ENCODE measurements around the gene EIF2B2. TPM values are rescaled to one million over a fixed set of nuclear protein-coding genes. Genes with fewer than 3 reads are reported as not detected.

EIF2B2 gene
- polyA plus RNA-seq, 1 of the 3 experiments (the other 2 are of a cell fraction): 125 TPM

DNA sequence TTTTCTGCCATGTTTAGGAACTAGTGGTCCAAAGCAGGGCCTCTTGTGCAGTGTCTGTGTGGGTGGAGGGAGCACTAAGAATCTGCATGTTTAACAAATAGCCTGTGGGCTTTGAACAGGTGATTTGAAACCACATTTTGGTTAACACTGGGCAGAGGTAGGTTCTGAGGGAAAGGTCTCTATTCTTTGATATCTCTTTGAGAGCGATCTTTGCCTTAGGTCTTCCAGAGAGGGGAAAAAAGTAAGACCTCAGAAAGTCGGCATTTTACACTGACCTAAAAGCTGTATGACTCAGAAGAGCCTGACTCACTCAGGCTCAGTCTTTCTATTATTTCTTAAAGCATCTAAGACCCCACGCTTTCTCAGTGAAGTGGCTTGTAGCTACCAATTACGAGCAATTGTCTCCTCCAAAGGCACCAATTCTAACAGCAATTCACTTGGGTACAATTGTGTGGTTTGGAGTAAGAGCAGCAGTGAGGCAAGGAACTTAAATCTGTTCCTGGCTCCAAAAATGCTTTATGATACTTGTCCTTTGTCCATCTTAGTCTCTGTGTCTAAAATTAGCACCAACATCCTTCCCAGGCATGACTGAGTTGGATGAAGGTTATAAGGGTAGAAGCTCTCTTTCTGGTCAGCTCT, 8.8 kb downstream of the EIF2B2 start:
- ChIA-PET CTCF (interaction anchor here (1.2 to 1.9 kb wide), 3 partner anchors 13 to 77 kb away, joined by 3 to 8 read pairs (median 4); no protein-coding TSS in a partner anchor), POLR2A (no interaction called here)
- H3K9ac ChIP-seq: peak overlapping the region; percentile 50; the same call in 1 of the 2 replicates

DNA sequence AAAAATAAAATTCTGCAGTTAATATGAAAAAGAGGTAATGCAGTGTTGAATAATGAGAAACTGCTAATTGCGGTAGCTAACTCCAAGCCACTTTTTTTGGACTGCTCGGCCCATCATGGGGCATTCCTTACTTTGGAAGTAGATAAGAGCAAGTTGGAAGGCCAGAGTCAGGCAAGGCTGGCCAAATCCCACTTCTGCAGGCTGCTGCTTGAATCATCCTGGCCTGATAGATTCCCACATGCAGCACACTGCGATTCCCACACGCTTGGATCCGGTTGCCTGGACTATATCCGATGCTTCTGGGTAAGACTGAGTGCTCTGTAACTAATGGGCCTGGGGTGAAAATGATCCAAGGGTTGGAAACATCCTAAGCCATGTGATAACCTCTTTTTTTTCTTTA, 10.6 kb downstream of the EIF2B2 start:
- no peak overlapping the region for H3K4me3 ChIP-seq (ENCODE audit: low read depth in 2 of 2, low read length in 1 of 2)
- POLR2A ChIA-PET: interaction anchor here (0.6 kb wide), 1 partner anchor 43 kb away, joined by 3 read pairs; no protein-coding TSS in a partner anchor
- WGBS (ENCODE audit: low lambda C conversion rate): 89% methylated on average over 5 of the region's 6 CpGs

More for the DNA sequence above, 8.8 kb downstream of the EIF2B2 start:
- peak; percentile 31; the same call in 1 of the 2 replicates for TF ChIP-seq POLR2AphosphoS5 (IDR thresholded peaks at IDR 0.05; ENCODE audit: low read depth, low read length)
- no peak for TF ChIP-seq FOXJ3 (CRISPR knock-in tag; IDR thresholded peaks at IDR 0.05)
- TF ChIP-seq JUND (IDR thresholded peaks at IDR 0.05): peak; percentile 74
- TF ChIP-seq FOSL2 (IDR thresholded peaks at IDR 0.05; ENCODE audit: borderline replicate concordance, low read depth): peak; percentile 93; the same call in 1 of the 2 replicates
- no peaks in the 10 kb centered on the region for H3K9me3 ChIP-seq
- no peaks in the 10 kb centered on the region for H4K20me1 ChIP-seq (ENCODE audit: insufficient read depth)
- no peaks in the 10 kb centered on the region for H3K27me3 ChIP-seq (ENCODE audit: insufficient read depth)
- peak overlapping the region; percentile 62 to 88 for H3K27ac ChIP-seq (ENCODE audit: low read depth in 2 of 2, low read length in 1 of 2)
- WGBS (ENCODE audit: low lambda C conversion rate): 51% methylated on average over 4 of the region's 4 CpGs
- H3K79me2 ChIP-seq (ENCODE audit: insufficient read depth): peaks cover 6% of the 10 kb centered on the region; the same call in 1 of the 2 replicates
- H3K4me2 ChIP-seq: peak overlapping the region; percentile 70
- peak overlapping the region in 1 of 2 experiments; percentile 38; a peak in 1 of 4 replicates for H3K4me3 ChIP-seq (ENCODE audit: low read depth in 2 of 2, low read length in 1 of 2)
- H3K36me3 ChIP-seq (replicated peaks in 1 of 2; ENCODE audit: control insufficient read depth in 1 of 2, insufficient read depth in 2 of 2, low read length in 1 of 2): peaks cover 60 to 80% of the 10 kb centered on the region in 2 experiments
- H3K9me2 ChIP-seq: no peaks in the 10 kb centered on the region
- H3K4me1 ChIP-seq (ENCODE audit: control insufficient read depth in 1 of 2, insufficient read depth in 2 of 2, low read depth in 1 of 2, low read length in 1 of 2): peaks cover 0 to 15% of the 10 kb centered on the region in 2 experiments; a peak in 2 of 4 replicates
- peak overlapping the region; percentile 81; the same call in 1 of the 2 replicates for H2AFZ ChIP-seq (ENCODE audit: low read depth)
- no peak for DNase-seq
- H3F3A ChIP-seq (replicated peaks; ENCODE audit: insufficient read depth): peaks cover 32% of the 10 kb centered on the region

More for the DNA sequence above, 10.6 kb downstream of the EIF2B2 start:
- Histone ChIP-seq H4K20me1 (ENCODE audit: insufficient read depth) (no peaks in the 10 kb centered on the region), H3K36me3 (replicated peaks in 1 of 2; ENCODE audit: control insufficient read depth in 1 of 2, insufficient read depth in 2 of 2, low read length in 1 of 2) (peaks cover 45 to 70% of the 10 kb centered on the region in 2 experiments), H3F3A (replicated peaks; ENCODE audit: insufficient read depth) (peaks cover 26% of the 10 kb centered on the region), H2AFZ (ENCODE audit: low read depth) (no peak overlapping the region), H3K9ac (no peak overlapping the region), H3K9me2 (no peaks in the 10 kb centered on the region), H3K9me3 (no peaks in the 10 kb centered on the region), H3K27ac (ENCODE audit: low read depth in 2 of 2, low read length in 1 of 2) (no peak overlapping the region), H3K4me2 (no peak overlapping the region), H3K79me2 (ENCODE audit: insufficient read depth) (no peaks in the 10 kb centered on the region), H3K4me1 (ENCODE audit: control insufficient read depth in 1 of 2, insufficient read depth in 2 of 2, low read depth in 1 of 2, low read length in 1 of 2) (peaks cover 0 to 15% of the 10 kb centered on the region in 2 experiments; a peak in 2 of 4 replicates), H3K27me3 (ENCODE audit: insufficient read depth) (no peaks in the 10 kb centered on the region)
- CTCF ChIA-PET: interaction anchor here (1.5 to 2.7 kb wide), 3 partner anchors 9 to 75 kb away, joined by 5 to 8 read pairs (median 8); partner anchors contain the start of gene EIF2B2
- DNase-seq: no peak
- TF ChIP-seq NRF1 (IDR thresholded peaks at IDR 0.05; ENCODE audit: low read depth, low read length) (no peak), SIN3A (IDR thresholded peaks at IDR 0.05; ENCODE audit: borderline replicate concordance, low read depth, low read length) (no peak), RCOR1 (IDR thresholded peaks at IDR 0.05; ENCODE audit: low read length) (no peak), RAD21 (IDR thresholded peaks at IDR 0.05; ENCODE audit: low read length) (no peak)
- TF ChIP-seq, protein P1, sequence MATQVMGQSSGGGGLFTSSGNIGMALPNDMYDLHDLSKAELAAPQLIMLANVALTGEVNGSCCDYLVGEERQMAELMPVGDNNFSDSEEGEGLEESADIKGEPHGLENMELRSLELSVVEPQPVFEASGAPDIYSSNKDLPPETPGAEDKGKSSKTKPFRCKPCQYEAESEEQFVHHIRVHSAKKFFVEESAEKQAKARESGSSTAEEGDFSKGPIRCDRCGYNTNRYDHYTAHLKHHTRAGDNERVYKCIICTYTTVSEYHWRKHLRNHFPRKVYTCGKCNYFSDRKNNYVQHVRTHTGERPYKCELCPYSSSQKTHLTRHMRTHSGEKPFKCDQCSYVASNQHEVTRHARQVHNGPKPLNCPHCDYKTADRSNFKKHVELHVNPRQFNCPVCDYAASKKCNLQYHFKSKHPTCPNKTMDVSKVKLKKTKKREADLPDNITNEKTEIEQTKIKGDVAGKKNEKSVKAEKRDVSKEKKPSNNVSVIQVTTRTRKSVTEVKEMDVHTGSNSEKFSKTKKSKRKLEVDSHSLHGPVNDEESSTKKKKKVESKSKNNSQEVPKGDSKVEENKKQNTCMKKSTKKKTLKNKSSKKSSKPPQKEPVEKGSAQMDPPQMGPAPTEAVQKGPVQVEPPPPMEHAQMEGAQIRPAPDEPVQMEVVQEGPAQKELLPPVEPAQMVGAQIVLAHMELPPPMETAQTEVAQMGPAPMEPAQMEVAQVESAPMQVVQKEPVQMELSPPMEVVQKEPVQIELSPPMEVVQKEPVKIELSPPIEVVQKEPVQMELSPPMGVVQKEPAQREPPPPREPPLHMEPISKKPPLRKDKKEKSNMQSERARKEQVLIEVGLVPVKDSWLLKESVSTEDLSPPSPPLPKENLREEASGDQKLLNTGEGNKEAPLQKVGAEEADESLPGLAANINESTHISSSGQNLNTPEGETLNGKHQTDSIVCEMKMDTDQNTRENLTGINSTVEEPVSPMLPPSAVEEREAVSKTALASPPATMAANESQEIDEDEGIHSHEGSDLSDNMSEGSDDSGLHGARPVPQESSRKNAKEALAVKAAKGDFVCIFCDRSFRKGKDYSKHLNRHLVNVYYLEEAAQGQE (IDR thresholded peaks at IDR 0.05; ENCODE audit: low read depth, low read length): no peak

All from SK-N-SH (cell line).